GM12801 (cell line): ENCODE results near the gene MLF2.

Experiments
- CTCF ChIP-seq: IDR thresholded peaks from one replicate; pipeline ENCODE4 v1.5.1; 2011; ENCODE audit warnings: control low read depth; ENCODE audit not compliant: insufficient read length; ENCODE audit errors: extremely low read depth

The MLF2 gene

GRCh38 chr12:6774499-6775062, 21.6 kb upstream of the MLF2 start:
- TF ChIP-seq CTCF, result no peak

- TF ChIP-seq CTCF, result no peak
Observed at GRCh38 chr12:6773590-6774351, 20.8 kb upstream of the MLF2 start.

- no peak for TF ChIP-seq CTCF
Observed at GRCh38 chr12:6772726-6773589, 20.0 kb upstream of the MLF2 start.

- TF ChIP-seq CTCF, result no peak
Observed at GRCh38 chr12:6772331-6772695, 19.4 kb upstream of the MLF2 start, which contains the start of gene LAG3. Gene LAG3 (plus strand): TSS chr12:6772520. CDS start chr12:6772853, 333 bp downstream.

GRCh38 chr12:6771509-6772330, 18.8 kb upstream of the MLF2 start:
- no peak for TF ChIP-seq CTCF

- no peak for TF ChIP-seq CTCF
Observed at GRCh38 chr12:6771091-6771495, 18.2 kb upstream of the MLF2 start.
